ENCODE results near the gene C11orf98. TPM values are rescaled to one million over a fixed set of nuclear protein-coding genes. Genes with fewer than 3 reads are reported as not detected.

Gene C11orf98
- total RNA-seq, 2 donors from 2014 or later: 125 to 140 TPM

- peaks cover 11% of the 10 kb centered on the region for H3K4me1 Mint-ChIP-seq
- H3K4me3 ChIP-seq (ENCODE audit: low read length): no peak overlapping the region
- 90 to 94% methylated on average over 6 of the region's 7 CpGs for WGBS, 2 experiments (ENCODE audit: insufficient coverage in 1 of 2, insufficient read length in 1 of 2)
- H3K27ac Mint-ChIP-seq: no peak overlapping the region
- H3K27ac ChIP-seq (ENCODE audit: low read depth, low read length): no peak overlapping the region
- no peaks in the 10 kb centered on the region for H3K9me3 ChIP-seq (ENCODE audit: control insufficient read depth, low read length)
- no peak overlapping the region for H3K9ac ChIP-seq (ENCODE audit: extremely low read depth, low read length, poor library complexity, severe bottlenecking)
- peaks cover 8% of the 10 kb centered on the region for H3K36me3 Mint-ChIP-seq (ENCODE audit: low read depth)
- H3K4me3 Mint-ChIP-seq: no peak overlapping the region
- peaks cover 3% of the 10 kb centered on the region for H3K27me3 Mint-ChIP-seq (ENCODE audit: insufficient read depth)
- H3K27me3 ChIP-seq (ENCODE audit: control insufficient read depth, insufficient read depth, low read length, poor library complexity, severe bottlenecking): no peaks in the 10 kb centered on the region
- peaks cover 3% of the 10 kb centered on the region for H3K36me3 ChIP-seq (ENCODE audit: control insufficient read depth, insufficient read depth, low read length)
- no peak for DNase-seq
- H3K4me1 ChIP-seq (ENCODE audit: control insufficient read depth, insufficient read depth, low read length): peaks cover 4% of the 10 kb centered on the region
- no peak for TF ChIP-seq CTCF (conservative IDR thresholded peaks at IDR 0.05)
- no peaks in the 10 kb centered on the region for H3K9me3 Mint-ChIP-seq
Observed at GRCh38 chr11:62682518-62682917, 17.5 kb upstream of the C11orf98 start.

GRCh38 chr11:62680825-62681240 lies 15.8 kb upstream of the C11orf98 start:
- Histone ChIP-seq H3K27me3 (ENCODE audit: control insufficient read depth, insufficient read depth, low read length, poor library complexity, severe bottlenecking) (no peaks in the 10 kb centered on the region), H3K27ac (ENCODE audit: low read depth, low read length) (no peak overlapping the region)

GRCh38 chr11:62678770-62679696 lies 14.0 kb upstream of the C11orf98 start, which contains the start of gene UBXN1:
UBXN1 (minus strand) TSS chr11:62679073; CDS start chr11:62678923, 150 bp downstream.
- peak within 1 kb of the TSS; percentile 84 for H3K4me3 Mint-ChIP-seq
- no peaks in the 10 kb centered on the region for H3K9me3 Mint-ChIP-seq
- H3K4me1 ChIP-seq (ENCODE audit: control insufficient read depth, insufficient read depth, low read length): peaks cover 7% of the 10 kb centered on the region
- peak within 1 kb of the TSS; percentile 82 for H3K9ac ChIP-seq (ENCODE audit: extremely low read depth, low read length, poor library complexity, severe bottlenecking)
- peak within 1 kb of the TSS; percentile 91 for H3K27ac Mint-ChIP-seq
- peak within 1 kb of the TSS; percentile 71 for H3K27ac ChIP-seq (ENCODE audit: low read depth, low read length)
- H3K4me3 ChIP-seq (ENCODE audit: low read length): peak within 1 kb of the TSS; percentile 94
- peak; percentile 93 for DNase-seq
- H3K36me3 Mint-ChIP-seq (ENCODE audit: low read depth): peaks cover 30% of the 10 kb centered on the region
- H3K9me3 ChIP-seq (ENCODE audit: control insufficient read depth, low read length): no peaks in the 10 kb centered on the region
- 3 to 10% methylated on average over 28 to 54 of the region's 55 CpGs for WGBS, 2 experiments (ENCODE audit: insufficient coverage in 1 of 2, insufficient read length in 1 of 2)
- TF ChIP-seq CTCF (conservative IDR thresholded peaks at IDR 0.05): no peak
- no peaks in the 10 kb centered on the region for H3K27me3 Mint-ChIP-seq (ENCODE audit: insufficient read depth)
- H3K4me1 Mint-ChIP-seq: peaks cover 16% of the 10 kb centered on the region
- H3K27me3 ChIP-seq (ENCODE audit: control insufficient read depth, insufficient read depth, low read length, poor library complexity, severe bottlenecking): no peaks in the 10 kb centered on the region
- peaks cover 29% of the 10 kb centered on the region for H3K36me3 ChIP-seq (ENCODE audit: control insufficient read depth, insufficient read depth, low read length)

More at GRCh38 chr11:62680825-62681240, 15.8 kb upstream of the C11orf98 start:
- H3K36me3 Mint-ChIP-seq (ENCODE audit: low read depth): peaks cover 22% of the 10 kb centered on the region
- peaks cover 16% of the 10 kb centered on the region for H3K4me1 Mint-ChIP-seq
- no peak overlapping the region for H3K4me3 Mint-ChIP-seq
- no peak overlapping the region for H3K9ac ChIP-seq (ENCODE audit: extremely low read depth, low read length, poor library complexity, severe bottlenecking)
- H3K27ac Mint-ChIP-seq: peak overlapping the region; percentile 53
- peaks cover 18% of the 10 kb centered on the region for H3K36me3 ChIP-seq (ENCODE audit: control insufficient read depth, insufficient read depth, low read length)
- H3K9me3 ChIP-seq (ENCODE audit: control insufficient read depth, low read length): no peaks in the 10 kb centered on the region
- no peaks in the 10 kb centered on the region for H3K27me3 Mint-ChIP-seq (ENCODE audit: insufficient read depth)
- peaks cover 7% of the 10 kb centered on the region for H3K4me1 ChIP-seq (ENCODE audit: control insufficient read depth, insufficient read depth, low read length)
- 84 to 87% methylated on average over 3 to 4 of the region's 4 CpGs for WGBS, 2 experiments (ENCODE audit: insufficient coverage in 1 of 2, insufficient read length in 1 of 2)
- peak; percentile 58 for TF ChIP-seq CTCF (conservative IDR thresholded peaks at IDR 0.05)
- no peak overlapping the region for H3K4me3 ChIP-seq (ENCODE audit: low read length)
- DNase-seq: peak; percentile 58
- no peaks in the 10 kb centered on the region for H3K9me3 Mint-ChIP-seq

All from endodermal cell (in vitro differentiated cells).